ENCODE data around the gene RHOB.

The RHOB gene

DNA sequence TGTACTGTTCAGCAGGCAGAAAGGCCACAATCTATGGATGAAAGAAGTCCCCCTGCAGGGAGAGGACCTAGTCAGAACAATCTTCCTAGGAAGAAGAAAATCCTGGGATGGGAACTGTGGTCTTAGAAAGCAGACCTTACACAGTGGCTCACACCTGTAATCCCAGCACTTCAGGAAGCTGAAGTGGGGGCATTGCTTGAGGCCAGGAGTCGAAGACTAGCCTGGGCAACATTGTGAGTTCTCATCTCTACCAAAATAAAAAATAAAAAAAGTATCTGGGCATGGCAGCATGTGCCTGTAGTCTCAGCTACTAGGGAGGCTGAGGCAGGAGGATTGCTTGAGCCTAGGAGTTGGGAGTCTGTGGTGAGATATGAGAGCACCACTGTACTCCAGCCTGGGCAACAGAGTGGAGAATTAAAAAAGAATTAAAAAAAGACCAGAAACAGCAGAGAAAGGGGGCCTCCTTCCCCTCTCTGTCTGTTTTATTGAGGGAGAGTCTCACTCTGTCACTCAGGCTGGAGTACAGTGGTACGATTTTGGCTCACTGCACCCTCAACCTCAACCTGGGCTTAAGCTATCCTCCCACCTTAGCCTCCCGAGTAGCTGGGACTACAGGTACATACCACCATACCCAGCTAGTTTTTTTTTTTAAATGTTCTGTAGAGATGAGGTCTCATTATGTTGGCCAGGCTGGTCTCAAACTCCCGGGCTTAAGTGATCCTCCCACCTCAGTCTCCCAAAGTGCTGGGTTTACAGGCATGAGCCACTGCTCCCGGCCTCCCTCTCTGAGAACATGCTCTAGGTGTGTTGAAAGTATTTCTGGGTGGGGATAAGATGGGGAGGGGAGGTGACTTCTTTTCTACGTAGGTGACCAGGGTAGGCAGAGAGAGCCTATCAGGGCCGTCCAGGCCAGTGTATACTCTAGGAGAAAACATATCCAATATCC lies 7.4 kb downstream of the RHOB start:
- TF ChIP-seq EZH2phosphoT487 (IDR thresholded peaks at IDR 0.05; ENCODE audit: borderline replicate concordance, low read length) = no peak
- TF ChIP-seq, protein P1, sequence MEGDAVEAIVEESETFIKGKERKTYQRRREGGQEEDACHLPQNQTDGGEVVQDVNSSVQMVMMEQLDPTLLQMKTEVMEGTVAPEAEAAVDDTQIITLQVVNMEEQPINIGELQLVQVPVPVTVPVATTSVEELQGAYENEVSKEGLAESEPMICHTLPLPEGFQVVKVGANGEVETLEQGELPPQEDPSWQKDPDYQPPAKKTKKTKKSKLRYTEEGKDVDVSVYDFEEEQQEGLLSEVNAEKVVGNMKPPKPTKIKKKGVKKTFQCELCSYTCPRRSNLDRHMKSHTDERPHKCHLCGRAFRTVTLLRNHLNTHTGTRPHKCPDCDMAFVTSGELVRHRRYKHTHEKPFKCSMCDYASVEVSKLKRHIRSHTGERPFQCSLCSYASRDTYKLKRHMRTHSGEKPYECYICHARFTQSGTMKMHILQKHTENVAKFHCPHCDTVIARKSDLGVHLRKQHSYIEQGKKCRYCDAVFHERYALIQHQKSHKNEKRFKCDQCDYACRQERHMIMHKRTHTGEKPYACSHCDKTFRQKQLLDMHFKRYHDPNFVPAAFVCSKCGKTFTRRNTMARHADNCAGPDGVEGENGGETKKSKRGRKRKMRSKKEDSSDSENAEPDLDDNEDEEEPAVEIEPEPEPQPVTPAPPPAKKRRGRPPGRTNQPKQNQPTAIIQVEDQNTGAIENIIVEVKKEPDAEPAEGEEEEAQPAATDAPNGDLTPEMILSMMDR (IDR thresholded peaks at IDR 0.05; ENCODE audit: low read depth, low read length, poor library complexity, severe bottlenecking) = no peak
- Histone ChIP-seq H3K27ac (ENCODE audit: low read depth, low read length) (no peak overlapping the region), H4K20me1 (ENCODE audit: control insufficient read depth, insufficient read depth, low read depth, low read length) (no peaks in the 10 kb centered on the region)

DNA sequence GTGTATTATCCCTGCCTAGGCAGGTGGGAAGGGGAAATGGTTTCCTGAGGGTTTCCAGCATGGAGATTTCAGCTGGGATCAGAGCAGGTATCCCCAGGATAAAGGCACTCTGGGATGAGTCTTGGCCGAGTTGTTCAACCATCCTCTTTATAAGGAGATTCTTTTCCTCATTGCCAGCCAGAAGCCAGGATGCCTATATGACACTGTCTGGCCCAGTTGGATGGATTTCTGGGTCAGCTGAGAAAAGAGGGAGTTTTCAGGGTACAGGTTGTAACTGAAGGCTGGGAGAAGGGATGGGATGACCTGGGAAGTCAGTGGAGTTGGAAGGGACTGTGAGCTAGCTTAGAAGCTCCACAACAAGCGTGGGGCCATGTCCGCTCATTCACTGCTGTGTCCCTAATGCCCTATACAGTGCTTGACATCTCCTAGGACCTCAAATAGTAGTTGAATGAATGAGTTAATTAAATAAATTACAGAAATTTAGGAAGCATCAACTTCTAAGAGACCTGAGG lies 8.3 kb downstream of the RHOB start:
- no peaks in the 10 kb centered on the region for H4K20me1 ChIP-seq (ENCODE audit: control insufficient read depth, insufficient read depth, low read depth, low read length)
- no peaks in the 10 kb centered on the region for H3K4me1 ChIP-seq (ENCODE audit: control insufficient read depth, low read length)
- no peak for TF ChIP-seq EZH2phosphoT487 (IDR thresholded peaks at IDR 0.05; ENCODE audit: borderline replicate concordance, low read length)
- TF ChIP-seq, protein P1 (IDR thresholded peaks at IDR 0.05; ENCODE audit: low read depth, low read length, poor library complexity, severe bottlenecking) = no peak
- no peaks in the 10 kb centered on the region for H3K79me2 ChIP-seq (ENCODE audit: control insufficient read depth, low read length)
- H3F3A ChIP-seq (ENCODE audit: control insufficient read depth, insufficient read depth) = no peaks in the 10 kb centered on the region
- H3K27ac ChIP-seq (ENCODE audit: low read depth, low read length) = no peak overlapping the region
- no peaks in the 10 kb centered on the region for H3K36me3 ChIP-seq (ENCODE audit: control insufficient read depth, low read length)
- H3K9me2 ChIP-seq (replicated peaks; ENCODE audit: control insufficient read depth, low read length) = no peaks in the 10 kb centered on the region
- no peak overlapping the region for H3K4me3 ChIP-seq (ENCODE audit: low read length)
- no peak overlapping the region for H3K4me2 ChIP-seq (ENCODE audit: low read length)
- peaks cover 30% of the 10 kb centered on the region for H3K27me3 ChIP-seq (ENCODE audit: control insufficient read depth, low read length)
- H3K9me3 ChIP-seq (ENCODE audit: control insufficient read depth, insufficient read depth, low read length) = no peaks in the 10 kb centered on the region

More for the DNA sequence above, 7.4 kb downstream of the RHOB start:
- Histone ChIP-seq H3F3A (ENCODE audit: control insufficient read depth, insufficient read depth) (no peaks in the 10 kb centered on the region), H3K79me2 (ENCODE audit: control insufficient read depth, low read length) (no peaks in the 10 kb centered on the region), H3K4me2 (ENCODE audit: low read length) (no peak overlapping the region), H3K9me3 (ENCODE audit: control insufficient read depth, insufficient read depth, low read length) (no peaks in the 10 kb centered on the region), H3K9me2 (replicated peaks; ENCODE audit: control insufficient read depth, low read length) (no peaks in the 10 kb centered on the region), H3K4me3 (ENCODE audit: low read length) (no peak overlapping the region), H3K36me3 (ENCODE audit: control insufficient read depth, low read length) (no peaks in the 10 kb centered on the region), H3K27me3 (ENCODE audit: control insufficient read depth, low read length) (peaks cover 35% of the 10 kb centered on the region), H3K4me1 (ENCODE audit: control insufficient read depth, low read length) (no peaks in the 10 kb centered on the region)

DNA sequence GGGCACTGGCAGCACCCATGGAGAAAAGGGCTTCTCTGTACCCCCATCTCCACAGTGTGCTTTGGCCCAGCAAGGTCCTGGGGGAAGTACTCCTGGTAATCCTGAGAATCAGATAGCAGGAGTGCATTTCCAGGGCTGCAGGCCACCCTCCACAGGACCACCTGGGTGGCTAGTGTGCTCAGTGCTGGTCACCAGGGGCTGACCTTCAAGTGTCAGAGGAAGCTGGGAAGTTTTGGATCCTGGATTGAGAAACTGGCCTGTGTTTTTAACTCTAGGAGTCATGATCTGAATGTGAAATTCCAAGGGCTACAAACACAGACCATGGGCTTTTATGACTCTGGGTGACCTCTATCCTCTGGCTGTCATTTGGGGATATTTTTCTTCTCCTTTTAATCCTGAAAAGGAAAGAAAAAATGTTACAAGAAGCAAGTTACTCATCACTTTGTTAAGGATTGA lies 9.3 kb downstream of the RHOB start:
- Histone ChIP-seq H3K4me1 (ENCODE audit: control insufficient read depth, low read length) (no peaks in the 10 kb centered on the region), H3K36me3 (ENCODE audit: control insufficient read depth, low read length) (no peaks in the 10 kb centered on the region), H3K9me3 (ENCODE audit: control insufficient read depth, insufficient read depth, low read length) (no peaks in the 10 kb centered on the region), H3K9me2 (replicated peaks; ENCODE audit: control insufficient read depth, low read length) (no peaks in the 10 kb centered on the region), H4K20me1 (ENCODE audit: control insufficient read depth, insufficient read depth, low read depth, low read length) (no peaks in the 10 kb centered on the region), H3K27me3 (ENCODE audit: control insufficient read depth, low read length) (peaks cover 27% of the 10 kb centered on the region), H3K4me3 (ENCODE audit: low read length) (no peak overlapping the region), H3K4me2 (ENCODE audit: low read length) (no peak overlapping the region), H3K27ac (ENCODE audit: low read depth, low read length) (no peak overlapping the region), H3F3A (ENCODE audit: control insufficient read depth, insufficient read depth) (no peaks in the 10 kb centered on the region), H3K79me2 (ENCODE audit: control insufficient read depth, low read length) (no peaks in the 10 kb centered on the region)
- no peak for TF ChIP-seq EZH2phosphoT487 (IDR thresholded peaks at IDR 0.05; ENCODE audit: borderline replicate concordance, low read length)
- TF ChIP-seq, protein P1 (IDR thresholded peaks at IDR 0.05; ENCODE audit: low read depth, low read length, poor library complexity, severe bottlenecking) = no peak
